ENCODE results near the gene STX17.

The STX17 gene

GRCh38 chr9:100019541-100019940, 113.1 kb downstream of the STX17 start:
- Histone ChIP-seq H3K27ac (ENCODE audit: poor library complexity, severe bottlenecking) (no peak overlapping the region), H3K9me3 (ENCODE audit: severe bottlenecking) (no peaks in the 10 kb centered on the region), H3K27me3 (ENCODE audit: insufficient read depth, poor library complexity, severe bottlenecking) (no peaks in the 10 kb centered on the region), H3K36me3 (ENCODE audit: low read depth) (peaks cover 47% of the 10 kb centered on the region; the same call in 1 of the 2 replicates), H3K4me1 (ENCODE audit: insufficient read depth, poor library complexity, severe bottlenecking) (no peaks in the 10 kb centered on the region), H3K4me3 (ENCODE audit: severe bottlenecking) (no peak overlapping the region)
- TF ChIP-seq CTCF (IDR thresholded peaks at IDR 0.05; ENCODE audit: poor library complexity, severe bottlenecking) = no peak
- DNase-seq (ENCODE audit: low spot score) (no peak), ATAC-seq (ENCODE audit: low read depth) (no peak)

All from RWPE2 (cell line).